Measurements from ENCODE around the gene MB21D2. TPM values are rescaled to one million over a fixed set of nuclear protein-coding genes. Genes with fewer than 3 reads are reported as not detected.

The MB21D2 gene
- total RNA-seq, 8 experiments from 2014 or later: 1.6 to 25.3 (median 17.0) TPM

DNA sequence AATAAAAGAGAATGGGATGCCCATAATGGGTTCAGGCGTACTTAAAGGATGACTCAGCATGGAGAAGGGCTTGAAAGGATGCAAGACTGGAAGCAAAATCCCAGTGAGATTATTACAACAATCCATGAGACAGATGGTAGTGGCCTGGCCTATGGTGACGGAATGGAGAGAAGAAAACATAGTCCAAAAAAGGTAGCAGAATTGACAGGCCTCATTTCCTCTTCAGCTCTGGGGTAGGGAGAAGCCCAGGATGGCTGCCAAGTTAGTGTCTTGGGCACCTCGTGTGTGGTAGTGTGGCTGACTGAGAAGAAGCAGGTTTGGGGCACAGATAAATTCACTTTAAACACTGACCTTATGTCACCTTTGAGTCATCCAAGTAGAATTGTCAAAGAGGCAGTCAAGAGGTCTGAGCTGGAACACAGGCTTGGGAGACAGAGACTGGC is 18.1 kb downstream of the MB21D2 start:
- ATAC-seq (replicated peaks in 6 of 8): no peak
- Histone ChIP-seq H3K27ac (no peak overlapping the region), H3K4me3 (no peak overlapping the region), H3K4me1 (replicated peaks in 1 of 2) (peaks cover 6% of the 10 kb centered on the region in 2 donors)
- WGBS, 10 experiments: 20 to 100% (median 90%) methylated on average over 1 to 3 of the region's 3 CpGs; no CpG with 5 or more reads in 1 of the 10 experiments
- in situ Hi-C loops (cut with MboI; ENCODE audit: low pct_unique_long_range_greater_than_20kb in 2 of 9, low sequenced_read_pairs in 9 of 9, unreplicated experiment in 9 of 9): no loop called here

GRCh38 chr3:192897005-192897404 is 20.7 kb downstream of the MB21D2 start:
- no peak overlapping the region for H3K4me3 ChIP-seq
- no peak overlapping the region for H3K27ac ChIP-seq
- 66 to 91% (median 82%) methylated on average over 3 to 5 of the region's 5 CpGs; no CpG with 5 or more reads in 1 of the 10 experiments for WGBS, 10 experiments
- ATAC-seq (replicated peaks in 6 of 8): no peak
- in situ Hi-C loops (cut with MboI; ENCODE audit: low pct_unique_long_range_greater_than_20kb in 2 of 9, low sequenced_read_pairs in 9 of 9, unreplicated experiment in 9 of 9): no loop called here
- H3K4me1 ChIP-seq (replicated peaks in 1 of 2): peaks cover 14 to 19% of the 10 kb centered on the region in 2 donors

- 60 to 96% (median 83%) methylated on average over 1 to 4 of the region's 5 CpGs for WGBS, 10 experiments
- H3K4me3 ChIP-seq: no peak overlapping the region
- no peak for ATAC-seq (replicated peaks in 6 of 8)
- H3K27ac ChIP-seq: no peak overlapping the region
- in situ Hi-C loops (cut with MboI; ENCODE audit: low pct_unique_long_range_greater_than_20kb in 2 of 9, low sequenced_read_pairs in 9 of 9, unreplicated experiment in 9 of 9): no loop called here
- peaks cover 9 to 13% of the 10 kb centered on the region in 2 donors for H3K4me1 ChIP-seq (replicated peaks in 1 of 2)
These were observed 21.4 kb downstream of the MB21D2 start for GRCh38 chr3:192896208-192896607.

GRCh38 chr3:192894676-192895075 is 23.0 kb downstream of the MB21D2 start:
- 71 to 100% (median 100%) methylated on average over 1 to 4 of the region's 5 CpGs; no CpG with 5 or more reads in 3 of the 10 experiments for WGBS, 10 experiments
- ATAC-seq (replicated peaks in 6 of 8): no peak
- peaks cover 13 to 17% of the 10 kb centered on the region in 2 donors for H3K4me1 ChIP-seq (replicated peaks in 1 of 2)

GRCh38 chr3:192892981-192893700 is 24.5 kb downstream of the MB21D2 start:
- in situ Hi-C loops (cut with MboI; ENCODE audit: low pct_unique_long_range_greater_than_20kb in 2 of 9, low sequenced_read_pairs in 9 of 9, unreplicated experiment in 9 of 9): no loop called here
- Histone ChIP-seq H3K4me1 (replicated peaks in 1 of 2) (peaks cover 17 to 18% of the 10 kb centered on the region in 2 donors), H3K27ac (peak overlapping the region in 1 of 2 donors; percentile 55), H3K4me3 (no peak overlapping the region)
- WGBS, 10 experiments: 17 to 100% (median 32%) methylated on average over 1 to 6 of the region's 13 CpGs; no CpG with 5 or more reads in 1 of the 10 experiments
- ATAC-seq (replicated peaks in 6 of 8): peak in 7 of 8 experiments; percentile 45 to 72 (median 69)

More at GRCh38 chr3:192894676-192895075, 23.0 kb downstream of the MB21D2 start:
- in situ Hi-C loops (cut with MboI; ENCODE audit: low pct_unique_long_range_greater_than_20kb in 2 of 9, low sequenced_read_pairs in 9 of 9, unreplicated experiment in 9 of 9): no loop called here
- Histone ChIP-seq H3K27ac (no peak overlapping the region), H3K4me3 (no peak overlapping the region)

GRCh38 chr3:192890347-192891335 is 27.0 kb downstream of the MB21D2 start:
- no peak for ATAC-seq (replicated peaks in 6 of 8)
- WGBS, 10 experiments: 71 to 99% (median 92%) methylated on average over 1 to 12 of the region's 13 CpGs
- in situ Hi-C loops (cut with MboI; ENCODE audit: low pct_unique_long_range_greater_than_20kb in 2 of 9, low sequenced_read_pairs in 9 of 9, unreplicated experiment in 9 of 9): no loop called here
- Histone ChIP-seq H3K27ac (no peak overlapping the region), H3K4me3 (no peak overlapping the region), H3K4me1 (replicated peaks in 1 of 2) (peaks cover 22 to 24% of the 10 kb centered on the region in 2 donors)

DNA sequence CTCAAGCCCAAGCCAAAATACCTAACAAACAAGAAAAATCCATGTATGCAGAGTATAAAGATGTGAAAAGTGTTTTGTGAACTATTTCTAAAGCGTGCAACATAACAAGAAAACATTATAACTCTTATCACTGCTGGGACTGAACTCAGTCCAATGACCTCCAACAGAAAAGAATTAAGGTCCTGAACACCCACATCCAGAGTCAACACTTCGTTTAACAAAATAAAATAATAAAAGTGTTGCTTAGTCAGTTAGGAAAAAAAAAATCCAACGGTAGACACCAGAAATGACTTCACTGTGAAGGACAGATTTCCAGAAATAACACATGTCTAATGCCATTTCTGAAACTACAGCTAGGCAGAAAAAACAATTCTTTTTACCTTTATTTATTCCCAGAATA is 28.0 kb downstream of the MB21D2 start:
- in situ Hi-C loops (cut with MboI; ENCODE audit: low pct_unique_long_range_greater_than_20kb in 2 of 9, low sequenced_read_pairs in 9 of 9, unreplicated experiment in 9 of 9): no loop called here
- H3K4me3 ChIP-seq: no peak overlapping the region
- H3K27ac ChIP-seq: no peak overlapping the region
- peaks cover 22 to 30% of the 10 kb centered on the region in 2 donors for H3K4me1 ChIP-seq (replicated peaks in 1 of 2)
- WGBS, 10 experiments: 13 to 92% (median 66%) methylated on average over 2 to 3 of the region's 3 CpGs; no CpG with 5 or more reads in 1 of the 10 experiments
- no peak for ATAC-seq (replicated peaks in 6 of 8)

- Histone ChIP-seq H3K4me3 (no peak overlapping the region), H3K4me1 (replicated peaks in 1 of 2) (peaks cover 17 to 29% of the 10 kb centered on the region in 2 donors), H3K27ac (no peak overlapping the region)
- 20 to 100% (median 92%) methylated on average over 1 to 5 of the region's 5 CpGs; no CpG with 5 or more reads in 3 of the 10 experiments for WGBS, 10 experiments
- in situ Hi-C loops (cut with MboI; ENCODE audit: low pct_unique_long_range_greater_than_20kb in 2 of 9, low sequenced_read_pairs in 9 of 9, unreplicated experiment in 9 of 9): no loop called here
- ATAC-seq (replicated peaks in 6 of 8): peak in 2 of 8 experiments; percentile 3 to 29
These were observed 29.5 kb downstream of the MB21D2 start for GRCh38 chr3:192888190-192888589.

- no peak overlapping the region for H3K4me3 ChIP-seq
- in situ Hi-C loops (cut with MboI; ENCODE audit: low pct_unique_long_range_greater_than_20kb in 2 of 9, low sequenced_read_pairs in 9 of 9, unreplicated experiment in 9 of 9): no loop called here
- 75 to 100% (median 90%) methylated on average over 1 to 6 of the region's 7 CpGs; no CpG with 5 or more reads in 2 of the 10 experiments for WGBS, 10 experiments
- H3K27ac ChIP-seq: no peak overlapping the region
- H3K4me1 ChIP-seq (replicated peaks in 1 of 2): peaks cover 12 to 24% of the 10 kb centered on the region in 2 donors
- no peak for ATAC-seq (replicated peaks in 6 of 8)
These were observed 30.0 kb downstream of the MB21D2 start for GRCh38 chr3:192887701-192888100.

DNA sequence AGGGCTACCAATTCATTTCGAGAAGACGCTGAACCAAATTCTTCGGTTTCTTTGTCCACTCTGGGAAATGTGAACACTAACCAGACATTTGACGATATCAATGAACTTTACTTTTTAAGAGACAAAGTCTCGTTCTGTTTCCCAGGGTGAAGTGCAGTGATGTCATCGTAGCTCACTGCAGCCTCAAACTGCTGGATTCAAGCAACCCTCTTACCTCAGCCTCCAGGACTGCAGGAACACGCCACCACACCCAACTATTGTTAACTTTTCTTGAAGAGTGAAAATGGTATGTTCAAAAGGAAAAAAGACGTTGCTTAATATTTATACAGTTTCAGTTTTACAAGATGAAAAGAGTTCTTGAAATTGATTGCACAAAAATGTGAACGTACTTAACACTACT is 30.6 kb downstream of the MB21D2 start:
- H3K4me3 ChIP-seq: no peak overlapping the region
- in situ Hi-C loops (cut with MboI; ENCODE audit: low pct_unique_long_range_greater_than_20kb in 2 of 9, low sequenced_read_pairs in 9 of 9, unreplicated experiment in 9 of 9): no loop called here
- H3K4me1 ChIP-seq (replicated peaks in 1 of 2): peaks cover 9 to 21% of the 10 kb centered on the region in 2 donors
- ATAC-seq (replicated peaks in 6 of 8): peak in 2 of 8 experiments; percentile 57 to 60
- no peak overlapping the region for H3K27ac ChIP-seq
- WGBS, 10 experiments: 83 to 98% (median 92%) methylated on average over 3 to 9 of the region's 9 CpGs

DNA sequence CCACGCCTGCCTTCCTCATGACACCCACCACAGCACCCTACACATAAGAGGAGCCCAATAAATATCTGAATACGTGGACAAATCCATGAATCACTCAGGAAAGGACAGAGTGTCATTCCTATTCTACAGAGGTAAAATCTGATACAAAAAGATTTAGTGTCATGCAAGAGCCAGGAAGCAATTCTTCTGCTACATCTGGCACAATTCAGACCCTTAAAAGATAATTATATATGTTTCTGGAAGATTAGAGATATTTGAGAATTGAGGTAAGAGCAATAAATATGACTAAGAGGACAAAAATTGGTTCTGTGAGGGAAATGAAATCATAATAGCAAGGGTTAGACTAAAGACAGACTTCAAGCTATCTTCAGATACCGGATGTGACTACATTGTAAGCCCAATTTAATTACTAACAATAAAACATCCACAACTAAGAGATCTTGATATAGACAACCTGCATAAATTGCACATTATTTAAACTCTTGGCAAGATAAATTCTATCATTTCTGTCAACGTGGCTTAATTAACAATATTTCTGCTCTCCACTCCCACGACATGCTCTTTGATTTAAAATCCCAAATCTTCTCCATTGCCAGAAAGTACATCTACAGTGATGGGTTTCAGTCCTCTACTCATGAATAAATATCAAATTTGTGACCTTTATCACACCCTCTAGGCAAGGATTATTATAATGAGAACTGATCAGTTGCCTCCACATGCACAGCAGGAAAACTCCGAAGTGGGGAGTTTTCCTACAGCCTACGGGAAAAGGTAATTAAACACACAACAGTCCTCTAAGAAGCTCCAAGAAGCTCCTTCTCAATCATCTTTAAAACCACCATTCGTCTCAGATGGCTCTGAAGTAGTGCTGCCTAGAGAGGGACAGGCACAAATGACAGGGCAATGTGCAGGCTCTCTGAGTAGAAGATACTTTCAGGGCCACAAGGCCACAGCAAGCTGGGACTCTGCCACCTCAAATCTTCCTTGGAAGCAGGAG is 32.6 kb downstream of the MB21D2 start:
- in situ Hi-C loops (cut with MboI; ENCODE audit: low pct_unique_long_range_greater_than_20kb in 2 of 9, low sequenced_read_pairs in 9 of 9, unreplicated experiment in 9 of 9): no loop called here
- Histone ChIP-seq H3K27ac (no peak overlapping the region), H3K4me3 (no peak overlapping the region), H3K4me1 (replicated peaks in 1 of 2) (peaks cover 9 to 17% of the 10 kb centered on the region in 2 donors)
- peak in 6 of 8 experiments; percentile 22 to 79 (median 63) for ATAC-seq (replicated peaks in 6 of 8)
- 18 to 88% (median 64%) methylated on average over 2 to 7 of the region's 8 CpGs for WGBS, 10 experiments

GRCh38 chr3:192883512-192883911 is 34.1 kb downstream of the MB21D2 start:
- ATAC-seq (replicated peaks in 6 of 8): no peak
- Histone ChIP-seq H3K4me1 (replicated peaks in 1 of 2) (peaks cover 16 to 18% of the 10 kb centered on the region in 2 donors), H3K27ac (no peak overlapping the region), H3K4me3 (no peak overlapping the region)
- in situ Hi-C loops (cut with MboI; ENCODE audit: low pct_unique_long_range_greater_than_20kb in 2 of 9, low sequenced_read_pairs in 9 of 9, unreplicated experiment in 9 of 9): no loop called here
- WGBS, 10 experiments: 80 to 100% (median 91%) methylated on average over 1 to 2 of the region's 2 CpGs; no CpG with 5 or more reads in 2 of the 10 experiments

Data from motor neuron (in vitro differentiated cells).